Activated T-cell treated with anti-CD3 and anti-CD28 coated beads for 24 hours (primary cell): ENCODE results near the gene SPTBN4.

Source experiments
- DNase-seq: peaks from one replicate; pipeline ENCODE4 v3.0.0-alpha.2; 2020; ENCODE audit warnings: low read depth

Gene SPTBN4

GRCh38 chr19:40565910-40566495, 99.2 kb downstream of the SPTBN4 start:
- DNase-seq, result no peak

GRCh38 chr19:40567040-40567749, 100.4 kb downstream of the SPTBN4 start:
- no peak for DNase-seq

GRCh38 chr19:40567750-40568494, 101.1 kb downstream of the SPTBN4 start:
- no peak for DNase-seq

GRCh38 chr19:40570313-40571004, 103.7 kb downstream of the SPTBN4 start:
- peak; percentile 90 for DNase-seq

GRCh38 chr19:40571005-40571318, 104.2 kb downstream of the SPTBN4 start:
- no peak for DNase-seq

- no peak for DNase-seq
These were observed 105.2 kb downstream of the SPTBN4 start for GRCh38 chr19:40571831-40572495.

- no peak for DNase-seq
These were observed 108.5 kb downstream of the SPTBN4 start for GRCh38 chr19:40575326-40575725.

- DNase-seq, result no peak
These were observed 109.4 kb downstream of the SPTBN4 start for GRCh38 chr19:40576151-40576584.

- peak; percentile 94 for DNase-seq
These were observed 110.0 kb downstream of the SPTBN4 start, which contains the start of gene SHKBP1 for GRCh38 chr19:40576585-40577451. SHKBP1 (plus strand) TSS chr19:40576873; CDS start chr19:40576900, 27 bp downstream.

- DNase-seq, result no peak
These were observed 111.7 kb downstream of the SPTBN4 start for GRCh38 chr19:40578442-40578908.

- no peak for DNase-seq
These were observed 113.8 kb downstream of the SPTBN4 start for GRCh38 chr19:40580619-40581018.

- DNase-seq, result no peak
These were observed 114.7 kb downstream of the SPTBN4 start for GRCh38 chr19:40581531-40581930.

GRCh38 chr19:40582467-40582866, 115.7 kb downstream of the SPTBN4 start:
- no peak for DNase-seq

- no peak for DNase-seq
These were observed 116.5 kb downstream of the SPTBN4 start for GRCh38 chr19:40583283-40583682.

- DNase-seq, result no peak
These were observed 117.2 kb downstream of the SPTBN4 start for GRCh38 chr19:40584007-40584406.

- no peak for DNase-seq
These were observed 118.6 kb downstream of the SPTBN4 start for GRCh38 chr19:40585241-40585981.

GRCh38 chr19:40585982-40586422, 119.2 kb downstream of the SPTBN4 start:
- no peak for DNase-seq

- no peak for DNase-seq
These were observed 119.8 kb downstream of the SPTBN4 start for GRCh38 chr19:40586611-40587010.

- no peak for DNase-seq
These were observed 121.5 kb downstream of the SPTBN4 start for GRCh38 chr19:40588110-40588854.
